ENCODE data around the gene BTD. TPM values are rescaled to one million over a fixed set of nuclear protein-coding genes. Genes with fewer than 3 reads are reported as not detected.

The BTD gene
- total RNA-seq, 1 experiment from 2014 or later, result 6.4 TPM

DNA sequence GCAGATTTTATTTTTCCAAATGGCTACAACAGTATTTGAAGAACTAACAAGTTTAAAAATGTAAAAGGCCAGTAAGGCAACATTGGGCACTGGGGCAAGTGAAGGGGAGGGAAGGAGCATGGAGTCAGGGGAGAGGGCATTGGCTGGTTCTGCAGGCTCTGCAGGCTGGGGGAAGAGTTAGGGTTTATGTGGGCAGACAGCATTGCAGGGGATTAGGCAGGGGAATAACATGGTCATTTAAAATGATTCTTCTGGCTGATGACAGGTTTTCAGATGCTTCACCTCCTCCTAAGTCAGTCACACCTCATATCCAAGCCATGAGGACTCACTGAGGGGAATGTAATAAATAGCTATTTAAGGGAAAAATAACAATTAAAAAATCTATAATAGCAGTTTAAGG lies 52.6 kb downstream of the BTD start:
- no peak for DNase-seq (ENCODE audit: low read depth)
- in situ Hi-C loops (cut with HindIII; ENCODE audit: low pct_unique_long_range_greater_than_20kb, low sequenced_read_pairs), result no loop called here

DNA sequence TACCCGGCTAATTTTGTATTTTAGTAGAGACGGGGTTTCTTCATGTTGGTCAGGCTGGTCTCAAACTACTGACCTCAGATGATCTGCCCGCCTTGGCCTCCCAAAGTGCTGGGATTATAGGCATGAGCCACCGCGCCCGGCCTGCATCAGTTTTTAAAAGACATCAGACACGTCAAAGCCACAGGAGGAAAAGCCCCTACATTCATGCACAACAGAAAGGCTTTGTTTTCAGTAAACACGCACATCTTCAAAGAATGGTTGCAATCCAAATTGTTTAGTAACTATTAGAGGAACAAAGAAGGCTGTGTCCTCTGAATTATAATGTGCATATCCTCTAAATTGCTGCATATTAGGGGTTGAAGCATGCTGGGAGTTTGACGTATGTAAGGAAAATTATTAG lies 53.3 kb downstream of the BTD start:
- no peak for DNase-seq (ENCODE audit: low read depth)
- in situ Hi-C loops (cut with HindIII; ENCODE audit: low pct_unique_long_range_greater_than_20kb, low sequenced_read_pairs), result no loop called here

DNA sequence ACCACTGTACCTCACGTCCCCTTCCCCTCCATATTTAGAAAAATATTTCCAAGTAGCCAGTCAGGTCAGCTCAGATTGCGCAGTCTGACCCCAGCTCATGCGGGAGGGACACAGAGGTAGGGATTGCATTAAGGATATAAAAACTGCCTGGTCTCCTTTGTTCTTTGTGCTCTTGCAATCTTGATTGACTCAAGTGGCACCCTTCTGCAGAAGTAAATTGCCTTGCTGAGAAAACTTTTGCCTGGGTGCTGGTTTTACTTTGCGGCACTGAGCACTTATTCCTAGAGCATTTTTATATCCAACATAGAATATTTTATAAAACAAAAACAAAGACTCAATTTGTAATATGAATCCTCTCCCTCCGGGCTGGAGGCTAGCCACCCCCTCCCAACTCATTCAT lies 54.8 kb downstream of the BTD start:
- no peak for DNase-seq (ENCODE audit: low read depth)
- in situ Hi-C loops (cut with HindIII; ENCODE audit: low pct_unique_long_range_greater_than_20kb, low sequenced_read_pairs), result no loop called here

GRCh38 chr3:15657016-15657415 lies 55.5 kb downstream of the BTD start:
- in situ Hi-C loops (cut with HindIII; ENCODE audit: low pct_unique_long_range_greater_than_20kb, low sequenced_read_pairs), result no loop called here
- DNase-seq (ENCODE audit: low read depth), result no peak

- in situ Hi-C loops (cut with HindIII; ENCODE audit: low pct_unique_long_range_greater_than_20kb, low sequenced_read_pairs), result no loop called here
- DNase-seq (ENCODE audit: low read depth), result peak; percentile 21
Observed at GRCh38 chr3:15659254-15659975, 57.9 kb downstream of the BTD start.

- in situ Hi-C loops (cut with HindIII; ENCODE audit: low pct_unique_long_range_greater_than_20kb, low sequenced_read_pairs), result no loop called here
- no peak for DNase-seq (ENCODE audit: low read depth)
Observed at GRCh38 chr3:15660055-15660935, 58.8 kb downstream of the BTD start.

- in situ Hi-C loops (cut with HindIII; ENCODE audit: low pct_unique_long_range_greater_than_20kb, low sequenced_read_pairs), result no loop called here
Observed at GRCh38 chr3:15664144-15664543, 62.6 kb downstream of the BTD start.

GRCh38 chr3:15665510-15666150 lies 64.1 kb downstream of the BTD start:
- no peak for DNase-seq (ENCODE audit: low read depth)
- in situ Hi-C loops (cut with HindIII; ENCODE audit: low pct_unique_long_range_greater_than_20kb, low sequenced_read_pairs), result no loop called here

More at GRCh38 chr3:15664144-15664543, 62.6 kb downstream of the BTD start:
- no peak for DNase-seq (ENCODE audit: low read depth)

GRCh38 chr3:15666277-15666676 lies 64.7 kb downstream of the BTD start:
- in situ Hi-C loops (cut with HindIII; ENCODE audit: low pct_unique_long_range_greater_than_20kb, low sequenced_read_pairs), result no loop called here
- DNase-seq (ENCODE audit: low read depth), result no peak

DNA sequence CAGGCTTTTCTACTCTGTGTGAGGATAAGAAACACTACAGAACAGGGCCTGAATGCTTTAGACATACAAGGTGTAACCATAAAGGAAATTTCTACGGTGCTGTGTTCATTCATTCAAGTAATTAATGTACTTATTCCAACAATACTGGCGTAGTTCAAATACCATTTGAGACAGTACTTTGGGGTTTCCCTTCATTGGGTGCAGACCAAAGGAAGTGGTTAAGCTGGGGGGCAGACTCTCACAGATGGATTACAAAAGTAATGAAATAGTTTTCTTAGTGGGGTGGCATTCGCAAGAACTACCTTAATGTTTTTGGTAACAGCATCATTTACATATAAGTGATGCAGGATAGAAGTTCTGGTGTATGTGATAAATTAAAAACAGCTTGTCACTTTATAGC lies 65.9 kb downstream of the BTD start:
- in situ Hi-C loops (cut with HindIII; ENCODE audit: low pct_unique_long_range_greater_than_20kb, low sequenced_read_pairs), result no loop called here
- no peak for DNase-seq (ENCODE audit: low read depth)

DNA sequence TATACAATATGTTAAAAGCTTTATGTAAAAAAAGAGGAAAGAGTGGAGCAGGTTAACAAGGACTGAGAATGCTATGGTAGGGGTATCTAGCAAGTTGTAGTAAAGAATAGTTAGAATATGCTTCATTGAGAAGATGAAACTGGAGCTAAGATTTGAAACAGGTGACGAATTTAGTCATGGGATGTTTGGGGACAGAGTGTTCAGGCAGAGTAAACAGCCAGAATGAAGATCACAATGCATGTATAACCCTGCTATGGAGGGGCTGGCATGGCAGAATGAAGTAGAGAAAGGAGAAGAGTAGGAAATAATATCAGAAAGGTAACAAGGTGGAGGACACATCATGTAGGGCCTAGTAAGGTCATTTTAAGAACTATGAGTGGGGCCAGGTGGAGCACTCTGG lies 72.0 kb downstream of the BTD start:
- in situ Hi-C loops (cut with HindIII; ENCODE audit: low pct_unique_long_range_greater_than_20kb, low sequenced_read_pairs), result no loop called here
- no peak for DNase-seq (ENCODE audit: low read depth)

DNA sequence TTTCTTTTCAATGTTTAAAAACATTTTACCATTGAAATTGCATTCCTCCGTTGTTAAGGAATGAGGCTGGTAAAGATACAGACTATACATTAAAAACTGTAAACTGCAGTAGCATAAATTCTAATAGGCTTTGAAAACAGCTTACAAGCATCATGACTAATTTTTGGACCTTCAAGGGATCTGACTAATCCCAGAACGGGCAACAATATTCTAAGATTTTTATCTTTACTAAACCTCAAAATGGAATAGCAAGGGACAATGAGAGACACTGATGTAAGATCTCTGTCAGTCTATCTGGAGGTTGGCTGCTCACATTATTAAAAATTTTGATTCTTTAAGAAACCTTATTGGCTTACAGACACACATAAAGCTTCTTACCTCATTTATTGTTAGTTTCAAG lies 74.7 kb downstream of the BTD start:
- in situ Hi-C loops (cut with HindIII; ENCODE audit: low pct_unique_long_range_greater_than_20kb, low sequenced_read_pairs), result no loop called here

DNA sequence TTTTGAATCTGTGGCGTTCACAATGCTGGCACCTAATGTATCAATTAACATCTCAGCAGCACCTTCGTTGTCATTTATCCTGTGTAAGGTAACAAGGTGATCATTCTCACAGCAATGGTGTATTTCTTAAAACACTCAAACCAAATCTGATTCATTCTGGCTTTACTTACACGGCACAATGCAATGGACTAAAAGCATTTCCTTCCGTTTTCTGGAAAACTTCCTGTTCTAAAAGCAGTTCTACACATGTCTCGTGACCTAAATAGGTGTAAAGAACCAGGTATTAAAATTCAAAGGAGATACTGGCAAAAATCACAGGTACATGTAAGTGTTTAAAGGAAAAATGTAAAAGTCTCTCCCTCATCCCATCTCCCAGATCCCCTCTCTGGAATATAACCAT lies 77.8 kb downstream of the BTD start:
- in situ Hi-C loops (cut with HindIII; ENCODE audit: low pct_unique_long_range_greater_than_20kb, low sequenced_read_pairs), result no loop called here
- no peak for DNase-seq (ENCODE audit: low read depth)

More for the DNA sequence above, 74.7 kb downstream of the BTD start:
- no peak for DNase-seq (ENCODE audit: low read depth)

DNA sequence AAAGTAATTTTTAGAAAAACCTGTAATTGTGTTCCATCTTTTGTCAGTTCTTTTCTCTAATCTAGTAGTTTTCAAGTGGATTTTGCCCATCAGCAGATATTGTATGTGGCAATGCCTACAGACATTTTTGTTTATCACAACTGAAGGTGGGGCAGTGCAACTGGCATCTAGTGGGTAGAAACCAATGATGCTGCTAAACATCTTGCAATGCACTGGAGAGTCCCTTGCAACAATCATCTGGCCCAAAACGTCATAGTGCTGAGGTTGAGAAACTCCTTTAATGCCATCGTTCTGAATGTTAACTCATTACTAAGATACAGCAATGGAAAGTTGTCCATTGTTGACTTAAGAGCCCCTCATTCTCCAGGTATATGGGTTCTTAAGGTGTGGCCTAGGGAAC lies 80.1 kb downstream of the BTD start:
- in situ Hi-C loops (cut with HindIII; ENCODE audit: low pct_unique_long_range_greater_than_20kb, low sequenced_read_pairs), result no loop called here
- DNase-seq (ENCODE audit: low read depth), result no peak

DNA sequence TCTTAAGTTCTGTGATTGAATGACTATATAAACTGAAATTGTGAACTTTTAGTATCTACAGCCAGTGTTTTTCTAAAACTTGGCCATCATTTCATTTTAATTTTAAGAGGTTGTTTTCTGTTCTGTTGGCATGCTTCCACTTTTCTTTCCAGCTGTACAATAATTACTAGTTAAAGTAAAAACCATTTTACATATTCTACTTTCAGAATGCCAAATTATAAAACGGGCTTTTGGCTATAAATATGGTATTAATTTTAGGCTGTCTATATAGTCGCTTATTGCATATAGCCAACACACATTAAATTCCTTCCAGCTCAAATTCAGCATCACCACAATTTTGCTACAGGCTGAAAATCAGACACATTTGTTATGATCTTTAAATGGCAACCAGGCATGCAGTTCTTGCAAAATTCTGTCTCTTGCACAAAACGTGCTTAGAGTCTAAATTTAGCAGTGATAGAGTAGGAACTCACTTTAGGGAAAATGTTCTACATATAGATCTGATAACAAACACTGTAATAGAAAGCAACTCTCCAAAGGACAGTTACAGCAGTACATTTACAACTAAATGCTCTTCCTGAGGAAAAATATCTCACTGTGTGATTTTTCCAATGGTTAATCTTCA lies 81.1 kb downstream of the BTD start:
- in situ Hi-C loops (cut with HindIII; ENCODE audit: low pct_unique_long_range_greater_than_20kb, low sequenced_read_pairs), result no loop called here
- DNase-seq (ENCODE audit: low read depth), result no peak

DNA sequence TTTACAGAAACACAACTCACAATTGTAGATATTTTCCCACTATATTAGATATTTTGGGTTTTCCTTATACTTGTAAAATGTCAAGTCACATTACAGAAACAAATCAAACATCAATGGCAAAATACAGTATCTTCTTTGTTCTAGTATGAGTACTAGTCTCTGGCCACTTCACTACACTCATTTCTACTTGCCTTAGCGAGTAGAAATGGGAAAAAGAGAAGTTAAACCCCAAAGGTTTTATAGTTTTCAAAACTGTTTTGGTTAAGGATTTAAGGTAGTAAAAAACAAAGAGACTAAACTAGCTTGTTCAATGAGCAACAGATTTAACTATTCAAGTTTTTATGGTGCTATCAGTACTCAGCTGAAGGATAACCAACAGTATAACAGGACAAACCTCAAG lies 81.7 kb downstream of the BTD start:
- in situ Hi-C loops (cut with HindIII; ENCODE audit: low pct_unique_long_range_greater_than_20kb, low sequenced_read_pairs), result no loop called here
- DNase-seq (ENCODE audit: low read depth), result no peak

DNA sequence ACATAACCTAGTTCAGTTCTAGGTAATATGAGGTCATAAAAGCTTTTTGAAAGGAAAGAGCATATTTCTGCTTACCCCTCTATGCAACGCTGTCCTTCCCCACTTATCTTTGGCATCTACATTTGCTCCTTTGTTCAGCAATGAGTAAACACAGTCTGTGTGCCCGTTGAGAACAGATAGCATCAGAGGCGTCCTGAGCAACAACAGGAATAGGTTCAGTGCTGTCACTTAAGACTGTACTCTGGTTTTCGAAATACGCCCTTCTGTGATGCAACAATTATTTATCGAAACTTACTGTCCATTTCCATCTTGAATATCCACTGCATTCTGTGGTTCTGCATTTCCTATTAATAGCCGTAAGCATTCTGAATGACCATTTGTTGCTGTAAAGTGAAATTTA lies 84.4 kb downstream of the BTD start:
- in situ Hi-C loops (cut with HindIII; ENCODE audit: low pct_unique_long_range_greater_than_20kb, low sequenced_read_pairs), result no loop called here
- no peak for DNase-seq (ENCODE audit: low read depth)

DNA sequence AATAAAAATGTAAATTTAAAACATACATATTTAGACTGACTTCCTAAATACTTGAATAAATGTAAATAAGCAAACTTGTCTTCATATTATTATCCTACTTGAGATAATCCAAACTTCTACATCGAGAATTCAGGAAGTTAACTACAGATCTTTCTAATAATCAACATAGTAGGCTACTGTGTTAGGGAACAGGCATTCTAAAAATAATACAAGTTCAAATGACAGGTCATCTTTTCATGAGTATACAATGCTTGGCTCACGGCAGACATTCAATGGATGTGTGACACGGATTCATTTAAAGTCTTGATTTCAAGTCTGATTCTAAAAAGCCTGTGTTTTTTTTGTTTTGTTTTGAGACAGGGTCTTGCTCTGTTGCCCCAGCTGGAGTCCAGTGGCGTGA lies 88.7 kb downstream of the BTD start:
- no peak for DNase-seq (ENCODE audit: low read depth)
- in situ Hi-C loops (cut with HindIII; ENCODE audit: low pct_unique_long_range_greater_than_20kb, low sequenced_read_pairs), result no loop called here

GRCh38 chr3:15690748-15691147 lies 89.2 kb downstream of the BTD start:
- in situ Hi-C loops (cut with HindIII; ENCODE audit: low pct_unique_long_range_greater_than_20kb, low sequenced_read_pairs), result no loop called here
- no peak for DNase-seq (ENCODE audit: low read depth)
